Inflammatory macrophage treated with lipopolysaccharide for 4 hours (primary cell): ENCODE data around the gene MRPL3.
"Not testable (repeated sequence)": the region's sequence is repeated elsewhere in the genome, so short reads cannot be mapped to it uniquely, and the experiment has no call there.

Experiments used
- DNase-seq: peaks from one replicate; pipeline ENCODE4 v3.0.0-alpha.2; 2020

MRPL3 gene

GRCh38 chr3:131491775-131492174 lies 11.0 kb downstream of the MRPL3 start:
- no peak for DNase-seq

DNA sequence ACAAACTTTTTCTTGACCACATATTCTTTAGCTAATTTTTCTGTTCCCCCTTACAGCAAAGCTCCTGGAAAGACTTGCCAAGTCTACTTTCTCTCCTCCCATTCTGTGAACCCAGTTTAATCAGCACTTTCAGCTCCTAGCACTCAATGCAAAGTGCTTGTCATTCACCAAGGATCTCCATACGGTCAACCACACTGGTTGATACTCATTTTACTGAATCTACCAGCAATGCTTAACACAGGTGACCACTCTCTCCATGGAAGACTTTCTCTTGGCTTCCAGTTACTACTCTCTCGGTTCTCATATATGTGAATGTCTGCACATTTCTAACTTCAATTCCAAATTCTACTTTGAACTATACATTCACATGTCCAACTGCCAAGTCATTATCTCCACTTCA lies 11.7 kb downstream of the MRPL3 start:
- DNase-seq, result no peak

- not testable (repeated sequence) for DNase-seq
Measured at GRCh38 chr3:131486545-131486944, 16.2 kb downstream of the MRPL3 start.

DNA sequence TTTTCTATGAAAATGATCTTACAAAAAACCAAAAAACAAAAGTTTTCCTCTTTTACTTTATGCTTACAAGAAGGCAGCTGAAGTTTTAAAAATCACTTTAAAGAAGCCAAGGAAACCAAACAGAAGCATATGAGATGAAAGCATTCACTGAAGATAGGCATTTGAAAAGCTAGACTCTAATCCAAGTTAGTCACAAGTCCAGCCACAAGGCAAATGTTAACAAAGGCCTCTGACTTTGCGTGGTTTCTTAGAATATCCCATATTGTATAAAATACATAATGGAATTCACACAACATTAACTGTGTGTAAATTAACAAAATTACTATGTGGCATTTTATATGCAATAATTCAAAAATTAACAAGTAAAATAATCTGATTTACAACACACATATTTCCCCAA lies 17.7 kb downstream of the MRPL3 start:
- DNase-seq, result no peak

GRCh38 chr3:131484496-131485111 lies 18.2 kb downstream of the MRPL3 start:
- DNase-seq, result no peak

GRCh38 chr3:131480116-131480515 lies 22.7 kb downstream of the MRPL3 start:
- DNase-seq, result no peak

GRCh38 chr3:131477813-131478212 lies 25.0 kb downstream of the MRPL3 start:
- DNase-seq, result no peak

- no peak for DNase-seq
Measured at GRCh38 chr3:131474115-131474514, 28.7 kb downstream of the MRPL3 start.

- no peak for DNase-seq
Measured at GRCh38 chr3:131470377-131470776, 32.4 kb downstream of the MRPL3 start.

GRCh38 chr3:131458653-131459052 lies 44.1 kb downstream of the MRPL3 start:
- DNase-seq, result no peak

DNA sequence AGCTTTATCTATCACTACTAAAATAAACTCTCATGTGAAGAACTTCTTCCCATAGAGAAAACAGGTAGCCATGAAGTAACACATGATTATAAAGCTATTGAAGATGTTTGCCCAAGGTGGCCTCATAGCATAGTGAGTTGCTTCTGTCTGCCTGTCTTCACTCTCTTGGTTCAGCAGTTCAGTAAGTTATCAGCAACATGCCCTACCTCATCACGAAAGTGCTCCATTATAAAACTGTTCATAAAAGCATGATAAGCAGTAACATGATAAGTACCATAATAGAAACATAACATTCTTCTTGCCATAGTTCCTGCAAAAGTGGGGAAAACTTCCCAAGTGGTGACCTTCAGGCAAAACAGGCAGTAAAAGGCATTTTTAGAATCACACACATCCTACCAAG lies 45.6 kb downstream of the MRPL3 start:
- DNase-seq, result no peak

GRCh38 chr3:131454501-131454900 lies 48.3 kb downstream of the MRPL3 start:
- DNase-seq, result no peak

DNA sequence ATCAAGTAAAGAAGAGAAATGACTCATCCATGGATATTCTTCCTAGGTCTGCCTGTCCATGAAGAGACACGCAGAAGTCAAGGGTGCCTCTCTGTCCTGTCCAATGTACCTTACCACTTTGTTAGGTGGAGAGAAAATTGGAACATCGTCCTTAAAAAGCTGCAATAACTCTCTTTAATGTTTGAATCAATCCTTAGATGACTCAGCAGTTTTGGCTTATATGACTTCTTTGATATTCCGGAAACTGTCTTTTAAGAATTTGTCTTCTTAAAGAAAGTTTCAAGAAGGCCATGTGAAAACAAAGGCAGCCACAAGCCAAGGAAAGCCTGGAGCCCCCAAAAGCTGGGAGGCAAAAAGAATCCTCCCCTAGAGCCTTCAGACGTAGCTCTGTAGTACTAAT lies 49.2 kb downstream of the MRPL3 start:
- no peak for DNase-seq

- no peak for DNase-seq
Measured at GRCh38 chr3:131447349-131447748, 55.4 kb downstream of the MRPL3 start.

- no peak for DNase-seq
Measured at GRCh38 chr3:131444180-131444579, 58.6 kb downstream of the MRPL3 start.

GRCh38 chr3:131439084-131439483 lies 63.7 kb downstream of the MRPL3 start:
- no peak for DNase-seq

DNA sequence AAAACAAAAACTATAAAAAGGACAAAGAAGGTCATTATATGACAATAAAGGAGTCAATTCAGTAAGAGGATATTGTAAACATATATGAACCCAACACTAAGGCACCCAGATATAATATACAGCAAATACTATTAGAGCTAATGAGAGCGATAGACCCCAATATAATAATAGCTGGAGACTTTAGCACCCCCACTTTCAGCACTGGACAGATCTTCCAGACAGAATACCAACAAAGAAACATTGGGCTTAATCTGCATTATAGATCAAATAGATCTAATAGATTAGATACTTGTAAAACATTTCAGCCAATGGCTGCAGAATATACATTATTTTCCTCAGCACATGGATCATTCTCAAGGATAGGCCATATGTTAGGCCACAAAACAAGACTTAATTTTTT lies 67.8 kb downstream of the MRPL3 start:
- no peak for DNase-seq

GRCh38 chr3:131432441-131432840 lies 70.3 kb downstream of the MRPL3 start:
- DNase-seq, result no peak

DNA sequence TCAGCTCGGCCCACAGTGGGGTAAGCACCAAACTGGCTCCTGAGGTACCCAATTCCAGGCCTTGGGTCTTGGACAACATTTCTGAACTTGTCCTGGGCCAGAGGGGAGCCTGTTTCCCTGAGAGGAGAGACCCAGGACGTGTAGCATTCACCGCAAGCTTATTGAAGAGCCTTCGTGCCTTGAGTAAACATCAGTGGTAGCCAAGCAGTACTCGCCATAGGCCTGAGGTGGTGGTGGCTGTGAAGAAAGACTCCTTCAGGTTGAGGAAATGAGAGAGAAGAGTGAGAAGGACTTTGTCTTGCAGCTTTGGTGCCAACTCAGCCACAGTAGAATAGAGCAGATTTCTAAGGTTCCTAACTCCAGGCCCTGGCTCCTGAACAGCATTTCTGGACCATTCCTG lies 71.0 kb downstream of the MRPL3 start:
- DNase-seq, result no peak

GRCh38 chr3:131427226-131427625 lies 75.5 kb downstream of the MRPL3 start:
- no peak for DNase-seq

- DNase-seq, result no peak
Measured at GRCh38 chr3:131421957-131422498, 80.7 kb downstream of the MRPL3 start.

DNA sequence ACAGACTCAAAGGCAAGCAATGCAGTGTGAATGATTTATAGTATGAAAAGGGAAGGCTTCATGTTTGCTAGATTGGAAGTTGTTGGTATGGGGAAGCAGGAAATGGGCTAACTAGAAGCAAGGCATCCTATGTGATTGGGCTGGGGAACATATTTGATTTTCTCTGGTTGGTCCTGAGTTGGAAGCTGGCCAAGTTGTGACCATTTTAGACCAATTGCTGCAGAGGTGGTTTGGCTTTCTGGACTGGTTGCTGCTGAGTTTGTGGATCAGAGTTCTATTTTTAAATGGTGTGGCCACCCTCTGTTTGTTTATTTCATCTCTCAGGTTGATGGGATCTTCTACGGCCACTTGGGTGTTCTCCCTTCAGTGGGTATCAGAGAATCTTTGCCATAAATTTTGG lies 81.5 kb downstream of the MRPL3 start:
- no peak for DNase-seq

- no peak for DNase-seq
Measured at GRCh38 chr3:131417751-131418150, 85.0 kb downstream of the MRPL3 start.
